ENCODE data around the gene AGTPBP1.

DNA sequence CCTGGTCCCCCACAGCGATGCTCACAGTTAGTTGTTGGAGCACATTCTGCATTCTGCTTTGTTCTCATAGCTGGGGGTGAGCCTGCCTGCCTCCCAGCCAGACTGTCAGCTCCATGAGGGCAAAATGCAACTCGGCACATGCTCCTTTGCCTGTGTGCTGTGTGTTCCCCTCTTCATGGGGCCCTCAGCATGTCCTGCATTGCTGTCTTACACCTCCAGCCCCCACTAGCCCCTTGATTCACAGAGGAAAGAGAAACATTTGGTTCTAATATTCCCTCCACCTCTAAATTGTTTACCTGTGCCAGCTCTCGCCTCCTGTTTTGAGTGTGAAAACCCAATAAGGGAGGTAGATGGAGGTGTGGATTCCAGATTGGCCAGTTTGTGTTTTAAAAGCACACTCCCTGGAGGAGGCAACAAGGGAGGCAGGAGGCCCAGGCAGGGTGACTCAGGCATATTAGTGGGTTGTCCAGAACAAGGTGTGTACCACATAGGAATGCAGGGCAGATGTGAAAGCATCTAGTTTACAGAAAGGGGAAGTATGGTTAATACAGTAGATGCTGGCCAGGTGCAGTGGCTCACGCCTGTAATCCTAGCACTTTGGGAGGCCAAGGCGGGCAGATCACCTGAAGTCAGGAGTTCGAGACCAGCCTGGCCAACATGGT lies 224.6 kb downstream of the AGTPBP1 start:
- TF ChIP-seq, protein P1, sequence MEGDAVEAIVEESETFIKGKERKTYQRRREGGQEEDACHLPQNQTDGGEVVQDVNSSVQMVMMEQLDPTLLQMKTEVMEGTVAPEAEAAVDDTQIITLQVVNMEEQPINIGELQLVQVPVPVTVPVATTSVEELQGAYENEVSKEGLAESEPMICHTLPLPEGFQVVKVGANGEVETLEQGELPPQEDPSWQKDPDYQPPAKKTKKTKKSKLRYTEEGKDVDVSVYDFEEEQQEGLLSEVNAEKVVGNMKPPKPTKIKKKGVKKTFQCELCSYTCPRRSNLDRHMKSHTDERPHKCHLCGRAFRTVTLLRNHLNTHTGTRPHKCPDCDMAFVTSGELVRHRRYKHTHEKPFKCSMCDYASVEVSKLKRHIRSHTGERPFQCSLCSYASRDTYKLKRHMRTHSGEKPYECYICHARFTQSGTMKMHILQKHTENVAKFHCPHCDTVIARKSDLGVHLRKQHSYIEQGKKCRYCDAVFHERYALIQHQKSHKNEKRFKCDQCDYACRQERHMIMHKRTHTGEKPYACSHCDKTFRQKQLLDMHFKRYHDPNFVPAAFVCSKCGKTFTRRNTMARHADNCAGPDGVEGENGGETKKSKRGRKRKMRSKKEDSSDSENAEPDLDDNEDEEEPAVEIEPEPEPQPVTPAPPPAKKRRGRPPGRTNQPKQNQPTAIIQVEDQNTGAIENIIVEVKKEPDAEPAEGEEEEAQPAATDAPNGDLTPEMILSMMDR (IDR thresholded peaks at IDR 0.05), result no peak
- no peak for TF ChIP-seq MXD4 (CRISPR knock-in tag; IDR thresholded peaks at IDR 0.05; ENCODE audit: borderline replicate concordance)
- TF ChIP-seq, protein P2, sequence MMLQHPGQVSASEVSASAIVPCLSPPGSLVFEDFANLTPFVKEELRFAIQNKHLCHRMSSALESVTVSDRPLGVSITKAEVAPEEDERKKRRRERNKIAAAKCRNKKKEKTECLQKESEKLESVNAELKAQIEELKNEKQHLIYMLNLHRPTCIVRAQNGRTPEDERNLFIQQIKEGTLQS (CRISPR knock-in tag; conservative IDR thresholded peaks at IDR 0.05), result no peak
- TF ChIP-seq RELA (CRISPR knock-in tag; IDR thresholded peaks at IDR 0.05; ENCODE audit: borderline replicate concordance), result no peak
- TF ChIP-seq, protein P3, sequence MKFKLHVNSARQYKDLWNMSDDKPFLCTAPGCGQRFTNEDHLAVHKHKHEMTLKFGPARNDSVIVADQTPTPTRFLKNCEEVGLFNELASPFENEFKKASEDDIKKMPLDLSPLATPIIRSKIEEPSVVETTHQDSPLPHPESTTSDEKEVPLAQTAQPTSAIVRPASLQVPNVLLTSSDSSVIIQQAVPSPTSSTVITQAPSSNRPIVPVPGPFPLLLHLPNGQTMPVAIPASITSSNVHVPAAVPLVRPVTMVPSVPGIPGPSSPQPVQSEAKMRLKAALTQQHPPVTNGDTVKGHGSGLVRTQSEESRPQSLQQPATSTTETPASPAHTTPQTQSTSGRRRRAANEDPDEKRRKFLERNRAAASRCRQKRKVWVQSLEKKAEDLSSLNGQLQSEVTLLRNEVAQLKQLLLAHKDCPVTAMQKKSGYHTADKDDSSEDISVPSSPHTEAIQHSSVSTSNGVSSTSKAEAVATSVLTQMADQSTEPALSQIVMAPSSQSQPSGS (CRISPR knock-in tag; IDR thresholded peaks at IDR 0.05; ENCODE audit: borderline replicate concordance, low read depth), result no peak
- TF ChIP-seq ATF1 (CRISPR knock-in tag; IDR thresholded peaks at IDR 0.05), result no peak
- TF ChIP-seq ETV6 (CRISPR knock-in tag; IDR thresholded peaks at IDR 0.05), result no peak
- TF ChIP-seq SP1 (CRISPR knock-in tag; conservative IDR thresholded peaks at IDR 0.05), result no peak
